BLaER1 (cell line): ENCODE results near the gene CACNA1C.

Experiments
- H3K27ac ChIP-seq: shearing (Covaris generic); formaldehyde crosslinking; 2 replicates; pipeline ENCODE4 v1.8.1; 2022
- H3K27me3 ChIP-seq: shearing (Covaris generic); formaldehyde crosslinking; 2 replicates; pipeline ENCODE4 v1.8.1; 2022
- H3K36me3 ChIP-seq: shearing (Covaris generic); formaldehyde crosslinking; 2 replicates; pipeline ENCODE4 v1.8.1; 2022
- H3K4me1 ChIP-seq: shearing (Covaris generic); formaldehyde crosslinking; 2 replicates; pipeline ENCODE4 v1.8.1; 2022
- H3K4me2 ChIP-seq: shearing (Covaris generic); formaldehyde crosslinking; 2 replicates; pipeline ENCODE4 v1.8.1; 2022
- H3K4me3 ChIP-seq: shearing (Covaris generic); formaldehyde crosslinking; 2 replicates; pipeline ENCODE4 v1.8.1; 2022
- H3K9ac ChIP-seq: shearing (Covaris generic); formaldehyde crosslinking; 2 replicates; pipeline ENCODE4 v1.8.1; 2022
- H3K9me3 ChIP-seq: shearing (Covaris generic); formaldehyde crosslinking; 2 replicates; pipeline ENCODE4 v1.8.1; 2022
- H4K20me1 ChIP-seq: shearing (Covaris generic); formaldehyde crosslinking; 2 replicates; pipeline ENCODE4 v1.8.1; 2022
- Cebpa-rat ChIP-seq: shearing (Covaris generic); IDR thresholded peaks from 2 replicates; pipeline ENCODE4 v1.8.1; 2022

The CACNA1C gene

DNA sequence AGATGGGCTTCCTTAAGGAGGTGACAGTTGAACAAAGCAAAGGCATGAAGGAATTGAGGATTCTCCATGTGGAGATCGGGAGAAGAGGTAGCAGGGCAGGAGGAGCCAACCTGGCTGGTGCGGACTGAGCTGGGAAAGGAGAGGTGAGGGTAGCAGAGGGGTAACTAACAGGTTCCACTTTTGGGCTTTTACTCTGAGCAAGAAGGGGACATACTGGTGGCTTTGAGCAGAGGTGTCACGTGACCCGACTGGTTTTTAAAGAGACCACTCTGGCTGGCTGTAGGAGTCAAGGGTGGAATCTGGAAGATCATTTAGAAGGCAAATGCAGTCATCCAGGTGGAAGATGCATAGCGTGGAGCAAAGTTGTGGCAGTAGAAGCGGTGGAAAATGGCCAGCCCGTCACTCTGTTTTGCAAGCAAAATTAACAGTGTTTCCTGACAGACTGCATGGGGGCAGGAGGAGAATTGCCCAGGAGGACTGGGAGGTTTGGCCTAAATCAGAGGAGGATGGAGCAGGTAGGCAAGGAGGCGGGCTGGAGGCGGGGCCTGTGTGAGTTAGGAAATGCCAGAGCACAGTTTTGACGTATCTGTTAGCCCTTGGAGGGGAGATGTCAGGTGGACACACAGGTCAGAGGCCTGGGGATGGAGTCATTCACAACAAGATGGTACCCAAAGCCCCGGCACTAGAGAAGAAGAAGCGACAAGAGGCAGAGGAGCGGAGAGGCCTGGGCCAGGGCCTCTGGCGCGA is 585.7 kb downstream of the CACNA1C start:
- Histone ChIP-seq H3K9me3 (no peaks in the 10 kb centered on the region), H3K4me3 (no peak overlapping the region), H3K27me3 (no peaks in the 10 kb centered on the region), H3K36me3 (no peaks in the 10 kb centered on the region), H3K9ac (no peak overlapping the region), H3K27ac (no peak overlapping the region), H3K4me1 (peaks cover 32% of the 10 kb centered on the region), H4K20me1 (no peaks in the 10 kb centered on the region), H3K4me2 (peak overlapping the region; percentile 30)
- TF ChIP-seq Cebpa-rat = no peak

DNA sequence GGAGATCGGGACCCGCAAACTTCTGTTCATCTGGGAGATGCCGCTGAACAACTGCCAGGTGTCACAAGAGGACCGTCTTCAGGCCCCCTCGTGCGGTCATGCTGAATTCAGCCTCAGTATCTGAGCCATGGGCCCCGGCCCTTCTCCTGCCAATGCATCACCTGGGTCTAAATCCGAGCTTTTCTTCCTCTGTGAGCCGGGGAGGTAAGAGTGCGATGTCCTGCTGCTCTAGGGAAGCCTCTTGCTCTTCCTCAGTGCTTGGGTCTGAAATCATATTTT is 586.2 kb downstream of the CACNA1C start:
- no peak overlapping the region for H3K9ac ChIP-seq
- no peaks in the 10 kb centered on the region for H3K36me3 ChIP-seq
- no peak for TF ChIP-seq Cebpa-rat

DNA sequence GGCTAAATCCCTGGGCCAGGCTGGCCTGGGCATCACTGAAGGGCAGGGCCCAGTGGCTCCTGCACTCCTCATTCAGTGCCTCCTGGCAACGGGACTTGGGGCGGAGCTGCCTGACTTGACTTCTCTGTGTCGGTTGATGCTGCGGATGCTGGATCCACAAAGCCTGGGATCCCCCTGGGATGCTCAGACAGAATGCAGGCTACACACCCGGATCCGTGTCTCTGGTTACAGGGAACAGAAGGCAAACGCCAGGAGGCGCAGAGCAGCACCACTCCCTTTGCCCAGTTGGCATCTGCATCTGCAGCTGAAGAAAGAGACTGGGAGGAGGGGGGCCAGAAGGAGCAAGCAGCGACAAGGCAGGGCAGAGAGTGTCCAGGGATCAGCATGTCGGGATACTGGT is 587.5 kb downstream of the CACNA1C start:
- Histone ChIP-seq H3K4me3 (no peak overlapping the region), H3K27me3 (no peaks in the 10 kb centered on the region), H3K36me3 (no peaks in the 10 kb centered on the region), H3K4me2 (peak overlapping the region; percentile 30; the same call in 1 of the 2 replicates), H3K27ac (no peak overlapping the region), H3K9ac (no peak overlapping the region), H3K4me1 (peaks cover 51% of the 10 kb centered on the region), H4K20me1 (no peaks in the 10 kb centered on the region), H3K9me3 (no peaks in the 10 kb centered on the region)
- TF ChIP-seq Cebpa-rat = no peak

More for the DNA sequence above, 586.2 kb downstream of the CACNA1C start:
- no peak overlapping the region for H3K27ac ChIP-seq
- peak overlapping the region; percentile 30 for H3K4me2 ChIP-seq
- peaks cover 37% of the 10 kb centered on the region for H3K4me1 ChIP-seq
- H3K4me3 ChIP-seq = no peak overlapping the region
- H4K20me1 ChIP-seq = no peaks in the 10 kb centered on the region
- H3K27me3 ChIP-seq = no peaks in the 10 kb centered on the region
- H3K9me3 ChIP-seq = no peaks in the 10 kb centered on the region

DNA sequence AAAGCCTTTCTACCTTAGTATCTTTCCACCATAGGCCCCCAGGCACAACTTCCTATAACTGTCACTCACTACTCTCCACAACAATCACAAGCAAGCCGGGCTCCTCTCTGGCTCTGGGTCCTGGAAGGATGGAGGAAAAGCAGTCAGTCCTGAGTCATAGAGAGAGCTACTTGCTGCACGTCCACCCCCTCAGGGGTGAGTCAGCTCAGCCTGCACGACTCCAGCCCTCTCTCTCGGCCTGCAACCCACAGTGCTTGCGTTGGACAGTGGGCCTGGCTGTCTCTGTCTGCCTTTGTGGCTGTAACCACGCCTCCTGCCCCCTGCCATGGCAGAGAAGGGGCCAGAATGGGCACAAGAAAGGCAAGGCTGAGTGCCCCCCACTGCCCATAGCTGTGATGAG is 587.9 kb downstream of the CACNA1C start:
- Histone ChIP-seq H3K9ac (no peak overlapping the region), H3K4me1 (peaks cover 55% of the 10 kb centered on the region), H3K36me3 (no peaks in the 10 kb centered on the region), H3K4me3 (no peak overlapping the region), H3K9me3 (no peaks in the 10 kb centered on the region), H4K20me1 (no peaks in the 10 kb centered on the region), H3K27ac (no peak overlapping the region), H3K4me2 (no peak overlapping the region), H3K27me3 (no peaks in the 10 kb centered on the region)
- TF ChIP-seq Cebpa-rat = no peak

DNA sequence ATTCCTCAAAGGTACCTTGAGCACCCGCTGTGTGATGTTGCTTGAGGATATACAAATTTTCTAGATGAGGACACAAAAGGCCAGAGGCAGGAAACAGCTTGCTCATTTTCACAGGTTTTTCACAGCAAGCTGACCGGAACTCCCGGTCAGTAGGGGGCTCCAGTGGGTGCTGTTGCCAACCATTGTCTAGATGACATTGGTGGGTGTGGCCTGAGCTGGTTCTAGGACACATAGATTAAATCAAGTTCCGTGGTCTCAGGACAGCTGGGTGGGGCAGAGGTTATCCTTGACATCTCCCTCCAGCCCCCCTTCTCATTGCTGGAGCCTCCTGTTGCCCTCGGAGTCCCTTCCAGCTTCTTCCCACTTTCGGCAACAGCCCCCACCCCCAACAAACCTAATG is 588.4 kb downstream of the CACNA1C start:
- TF ChIP-seq Cebpa-rat = no peak
- Histone ChIP-seq H3K27ac (no peak overlapping the region), H3K36me3 (no peaks in the 10 kb centered on the region), H3K9me3 (no peaks in the 10 kb centered on the region), H3K9ac (no peak overlapping the region), H3K4me1 (peaks cover 60% of the 10 kb centered on the region), H3K4me2 (no peak overlapping the region), H4K20me1 (no peaks in the 10 kb centered on the region), H3K4me3 (no peak overlapping the region), H3K27me3 (no peaks in the 10 kb centered on the region)

DNA sequence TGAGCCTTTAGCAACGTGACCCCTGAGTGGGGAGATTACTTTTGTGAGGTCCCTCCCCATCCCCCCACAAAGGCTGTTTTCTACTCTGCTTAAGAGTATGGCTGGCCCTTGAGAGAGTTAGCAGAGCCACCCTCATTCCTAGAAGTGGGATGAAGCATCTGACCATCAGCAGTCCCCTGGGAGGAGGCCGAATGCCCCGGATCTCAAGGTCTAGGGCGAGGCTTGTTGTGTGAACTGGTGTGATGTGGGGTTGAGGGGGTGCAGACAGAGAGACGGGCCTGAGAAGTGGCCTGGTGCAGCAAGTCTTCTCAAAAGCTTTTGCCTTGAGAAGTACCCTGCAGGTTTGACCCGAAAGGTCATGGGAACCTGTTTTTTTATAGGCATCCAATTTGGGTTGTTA is 589.0 kb downstream of the CACNA1C start:
- Histone ChIP-seq H3K9ac (no peak overlapping the region), H3K36me3 (no peaks in the 10 kb centered on the region), H3K4me1 (peaks cover 63% of the 10 kb centered on the region), H3K27ac (no peak overlapping the region), H3K4me3 (no peak overlapping the region), H3K27me3 (no peaks in the 10 kb centered on the region), H3K4me2 (0 out of 2 replicates have a peak overlapping the region, but pooled peaks have one; percentile 3), H4K20me1 (no peaks in the 10 kb centered on the region), H3K9me3 (no peaks in the 10 kb centered on the region)
- TF ChIP-seq Cebpa-rat = no peak

DNA sequence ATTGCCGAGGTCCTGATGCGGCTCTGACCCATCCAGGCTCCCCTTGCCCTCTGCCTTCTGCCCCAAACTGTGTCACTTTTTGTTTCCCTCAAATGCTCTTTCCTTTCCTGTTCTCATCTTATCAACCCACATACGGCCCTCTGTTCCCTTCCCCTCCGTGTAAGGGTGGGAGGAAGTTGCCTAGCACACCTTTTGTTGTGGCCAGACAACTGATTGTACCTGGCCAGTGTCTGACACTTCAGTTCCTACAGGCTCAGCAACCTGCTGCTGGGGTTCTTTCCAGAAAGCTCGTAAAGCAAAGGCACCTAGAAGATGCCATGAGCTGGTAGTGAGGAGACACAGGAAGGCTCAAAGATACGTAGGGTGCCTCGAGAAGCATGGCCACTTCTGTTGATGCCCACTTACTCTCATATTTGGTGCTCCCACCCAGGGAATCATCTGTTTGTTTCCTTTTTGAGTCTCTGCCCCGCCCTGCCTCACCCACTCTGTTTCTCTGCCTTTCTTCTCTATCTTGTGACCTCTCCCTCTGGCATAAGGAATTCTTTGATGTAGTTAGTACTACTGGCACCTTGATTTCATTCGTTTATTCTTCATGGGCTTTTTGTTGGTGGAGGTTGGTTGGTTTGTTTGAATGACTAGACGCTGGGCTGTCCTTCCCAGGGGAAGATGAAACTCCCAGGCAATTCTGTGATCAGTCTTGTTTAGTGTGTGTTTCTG is 589.5 kb downstream of the CACNA1C start:
- Histone ChIP-seq H3K27ac (no peak overlapping the region), H3K4me3 (no peak overlapping the region)
- no peak for TF ChIP-seq Cebpa-rat

DNA sequence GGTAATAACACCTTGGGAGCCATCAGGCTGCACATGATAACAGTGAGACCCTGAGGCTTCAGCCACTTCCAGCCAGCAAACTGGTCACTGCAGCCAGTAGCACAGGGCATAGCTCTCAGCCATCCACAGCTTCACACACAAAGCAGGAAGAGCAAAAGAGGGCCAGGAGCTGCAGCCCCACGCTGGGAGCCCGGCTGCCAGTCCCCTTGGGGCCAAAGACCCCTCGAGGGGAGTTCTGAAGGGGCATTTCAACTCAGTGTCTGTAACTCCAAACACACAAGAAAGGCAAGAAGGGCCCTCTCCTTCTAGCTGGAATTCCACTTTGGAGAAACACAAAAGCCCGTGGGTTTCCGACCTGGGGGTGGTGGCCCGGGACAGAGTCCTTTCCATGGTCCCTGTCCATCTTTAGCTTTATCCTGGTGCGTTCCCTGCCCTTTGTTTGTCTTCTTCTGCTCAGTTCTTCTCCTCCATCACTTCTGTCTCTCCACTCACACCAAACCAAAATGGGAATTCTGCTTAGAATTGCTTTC is 590.2 kb downstream of the CACNA1C start:
- Histone ChIP-seq H4K20me1 (no peaks in the 10 kb centered on the region), H3K27ac (no peak overlapping the region), H3K9ac (no peak overlapping the region), H3K36me3 (no peaks in the 10 kb centered on the region), H3K4me2 (no peak overlapping the region), H3K4me3 (no peak overlapping the region), H3K4me1 (peaks cover 63% of the 10 kb centered on the region), H3K27me3 (no peaks in the 10 kb centered on the region), H3K9me3 (no peaks in the 10 kb centered on the region)
- no peak for TF ChIP-seq Cebpa-rat

More for the DNA sequence above, 589.5 kb downstream of the CACNA1C start:
- H3K9ac ChIP-seq = no peak overlapping the region
- no peaks in the 10 kb centered on the region for H3K36me3 ChIP-seq
- no peaks in the 10 kb centered on the region for H4K20me1 ChIP-seq
- no peaks in the 10 kb centered on the region for H3K9me3 ChIP-seq
- peaks cover 63% of the 10 kb centered on the region for H3K4me1 ChIP-seq
- 0 out of 2 replicates have a peak overlapping the region, but pooled peaks have one; percentile 3 for H3K4me2 ChIP-seq
- H3K27me3 ChIP-seq = no peaks in the 10 kb centered on the region

DNA sequence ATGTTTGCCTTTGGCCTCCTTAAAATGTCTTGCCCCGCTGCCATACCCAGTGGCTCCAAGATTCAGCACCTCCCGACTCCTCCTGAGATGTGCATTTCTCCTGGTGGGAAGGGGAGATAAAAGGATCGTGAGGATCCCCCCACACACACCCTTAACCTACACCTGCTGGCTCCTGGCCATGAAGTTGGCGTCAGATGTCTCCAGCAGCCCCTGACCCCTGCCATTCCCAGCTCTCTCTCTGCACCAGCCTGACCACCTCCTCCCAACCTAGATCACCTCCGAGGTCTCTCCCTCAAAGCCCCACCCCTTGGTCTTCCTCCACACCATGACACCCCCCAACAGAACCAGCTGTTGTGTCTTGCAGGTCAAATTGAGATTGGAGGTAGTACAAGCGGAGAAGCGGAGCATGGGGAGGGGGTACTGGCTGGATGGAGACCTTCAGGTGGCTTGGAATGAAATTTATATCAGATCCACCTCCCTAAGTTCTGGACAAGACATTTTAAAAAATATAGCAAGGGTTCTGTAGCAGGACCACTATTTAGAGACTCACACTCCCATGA is 590.9 kb downstream of the CACNA1C start:
- no peak overlapping the region for H3K4me3 ChIP-seq
- H3K27ac ChIP-seq = no peak overlapping the region
- no peak overlapping the region for H3K9ac ChIP-seq
- H3K27me3 ChIP-seq = no peaks in the 10 kb centered on the region
- H3K4me1 ChIP-seq = peaks cover 63% of the 10 kb centered on the region
- TF ChIP-seq Cebpa-rat = no peak
- H3K36me3 ChIP-seq = no peaks in the 10 kb centered on the region
- no peaks in the 10 kb centered on the region for H4K20me1 ChIP-seq
- no peaks in the 10 kb centered on the region for H3K9me3 ChIP-seq
- H3K4me2 ChIP-seq = peak overlapping the region; percentile 78

DNA sequence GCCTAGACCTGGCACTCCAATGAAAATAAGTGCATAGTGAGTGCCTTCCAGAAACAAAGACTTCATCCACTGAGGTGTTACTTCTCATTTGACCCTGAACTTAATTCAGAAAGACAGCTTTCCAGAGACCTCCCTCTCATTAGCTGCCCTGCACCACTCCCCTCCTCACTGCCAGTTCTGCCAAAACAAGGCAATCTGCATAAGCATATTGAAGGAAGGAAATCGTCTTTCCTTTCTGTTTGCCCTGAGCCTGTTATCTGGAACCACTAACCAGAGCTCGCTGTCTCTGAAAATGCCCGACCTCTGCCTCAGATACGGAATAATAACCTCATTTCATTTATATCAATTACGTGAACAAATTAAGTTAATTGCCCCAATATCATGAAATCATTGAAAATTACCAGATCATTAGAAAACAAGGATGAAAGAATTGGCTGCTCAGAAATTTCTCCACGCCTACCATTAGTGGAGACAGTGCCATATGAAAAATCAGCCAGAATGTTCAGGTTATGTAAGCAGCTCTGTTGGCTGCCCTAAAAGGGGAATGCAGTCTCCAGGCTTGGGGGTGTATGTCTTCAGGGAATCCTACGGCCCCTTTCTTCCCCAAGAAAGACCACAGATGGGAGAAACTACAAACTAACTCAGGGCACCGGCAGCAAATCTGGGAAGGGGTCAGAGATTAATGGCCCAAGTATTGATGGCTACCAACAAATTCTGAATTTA is 592.1 kb downstream of the CACNA1C start:
- H3K9me3 ChIP-seq = no peaks in the 10 kb centered on the region
- no peak overlapping the region for H3K27ac ChIP-seq
- no peaks in the 10 kb centered on the region for H3K36me3 ChIP-seq
- H3K27me3 ChIP-seq = no peaks in the 10 kb centered on the region
- TF ChIP-seq Cebpa-rat = no peak
- H3K4me2 ChIP-seq = peak overlapping the region; percentile 78
- H3K4me3 ChIP-seq = no peak overlapping the region
- H4K20me1 ChIP-seq = no peaks in the 10 kb centered on the region
- peaks cover 61% of the 10 kb centered on the region for H3K4me1 ChIP-seq
- no peak overlapping the region for H3K9ac ChIP-seq
